ENCODE results near the gene SQSTM1. TPM values are rescaled to one million over a fixed set of nuclear protein-coding genes. Genes with fewer than 3 reads are reported as not detected.

SQSTM1 gene
- total RNA-seq, 1 experiment from 2014 or later, result 105 TPM

DNA sequence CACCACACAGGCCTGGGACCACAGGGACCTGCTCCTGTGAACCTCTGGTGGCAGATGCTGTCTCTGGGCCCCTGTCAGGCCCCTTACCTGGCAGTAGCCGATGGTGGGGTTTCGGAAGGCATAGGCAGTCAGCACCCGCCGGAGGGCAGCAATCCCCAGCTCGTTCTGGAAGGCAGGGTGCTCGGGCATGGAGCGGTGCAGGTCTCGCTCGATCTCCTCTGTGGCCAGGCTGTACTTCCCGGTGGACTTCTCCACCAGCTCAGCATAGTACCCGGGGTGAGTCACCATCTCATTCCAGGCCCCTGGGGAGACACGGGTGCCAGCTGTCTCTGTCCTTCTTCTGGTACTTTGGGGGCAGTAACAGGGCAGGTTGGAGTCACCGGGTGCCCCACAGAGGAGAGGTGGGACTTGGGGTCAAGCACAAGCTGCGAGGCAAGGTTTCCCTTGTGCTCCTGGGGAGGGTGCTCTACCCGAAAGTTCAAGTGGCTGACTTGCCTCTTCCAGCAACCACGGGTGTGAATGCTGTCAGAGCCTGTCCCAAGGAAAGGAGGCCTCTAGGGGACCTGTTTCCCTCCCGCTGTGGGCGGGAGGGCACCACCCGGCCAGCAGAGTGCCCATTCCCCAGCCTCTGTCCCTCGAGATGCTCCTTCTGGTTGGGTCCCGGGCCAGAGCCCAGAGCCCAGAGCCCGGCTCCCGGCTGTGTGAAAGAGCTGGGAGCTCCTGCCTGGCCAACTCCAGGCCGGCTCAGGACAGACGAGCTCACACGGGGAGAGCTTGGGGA is 57.7 kb downstream of the SQSTM1 start:
- H3K27ac ChIP-seq (ENCODE audit: low read depth, low read length, poor library complexity, severe bottlenecking), result no peak overlapping the region
- H3K4me1 ChIP-seq (ENCODE audit: insufficient read depth, low read length, poor library complexity, severe bottlenecking), result no peaks in the 10 kb centered on the region
- intact Hi-C loops (cut with micrococcal nuclease; ENCODE audit: unreplicated experiment), result no loop called here
- no peak overlapping the region for H3K4me3 ChIP-seq (ENCODE audit: low read depth, low read length, poor library complexity, severe bottlenecking)
- no peak for DNase-seq (ENCODE audit: low spot score)
- H3K36me3 ChIP-seq (ENCODE audit: insufficient read depth, low read length, poor library complexity, severe bottlenecking), result peaks cover 15% of the 10 kb centered on the region
- H3K9me3 ChIP-seq (ENCODE audit: low read depth, low read length, poor library complexity, severe bottlenecking), result peaks cover 12% of the 10 kb centered on the region
- BruUV-seq (replicated peaks), result no TSS peak
- TF ChIP-seq, protein P1, sequence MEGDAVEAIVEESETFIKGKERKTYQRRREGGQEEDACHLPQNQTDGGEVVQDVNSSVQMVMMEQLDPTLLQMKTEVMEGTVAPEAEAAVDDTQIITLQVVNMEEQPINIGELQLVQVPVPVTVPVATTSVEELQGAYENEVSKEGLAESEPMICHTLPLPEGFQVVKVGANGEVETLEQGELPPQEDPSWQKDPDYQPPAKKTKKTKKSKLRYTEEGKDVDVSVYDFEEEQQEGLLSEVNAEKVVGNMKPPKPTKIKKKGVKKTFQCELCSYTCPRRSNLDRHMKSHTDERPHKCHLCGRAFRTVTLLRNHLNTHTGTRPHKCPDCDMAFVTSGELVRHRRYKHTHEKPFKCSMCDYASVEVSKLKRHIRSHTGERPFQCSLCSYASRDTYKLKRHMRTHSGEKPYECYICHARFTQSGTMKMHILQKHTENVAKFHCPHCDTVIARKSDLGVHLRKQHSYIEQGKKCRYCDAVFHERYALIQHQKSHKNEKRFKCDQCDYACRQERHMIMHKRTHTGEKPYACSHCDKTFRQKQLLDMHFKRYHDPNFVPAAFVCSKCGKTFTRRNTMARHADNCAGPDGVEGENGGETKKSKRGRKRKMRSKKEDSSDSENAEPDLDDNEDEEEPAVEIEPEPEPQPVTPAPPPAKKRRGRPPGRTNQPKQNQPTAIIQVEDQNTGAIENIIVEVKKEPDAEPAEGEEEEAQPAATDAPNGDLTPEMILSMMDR (conservative IDR thresholded peaks at IDR 0.05; ENCODE audit: low read depth, low read length), result no peak
- TF ChIP-seq EZH2 (IDR thresholded peaks at IDR 0.05; ENCODE audit: borderline replicate concordance, low read depth, low read length, poor library complexity, severe bottlenecking), result no peak
- CTCF ChIA-PET, result no interaction called here
- H3K27me3 ChIP-seq (replicated peaks; ENCODE audit: insufficient read depth, low read depth, low read length, poor library complexity), result no peaks in the 10 kb centered on the region
- POLR2A ChIA-PET (ENCODE audit: low non-redundant PET), result no interaction called here

DNA sequence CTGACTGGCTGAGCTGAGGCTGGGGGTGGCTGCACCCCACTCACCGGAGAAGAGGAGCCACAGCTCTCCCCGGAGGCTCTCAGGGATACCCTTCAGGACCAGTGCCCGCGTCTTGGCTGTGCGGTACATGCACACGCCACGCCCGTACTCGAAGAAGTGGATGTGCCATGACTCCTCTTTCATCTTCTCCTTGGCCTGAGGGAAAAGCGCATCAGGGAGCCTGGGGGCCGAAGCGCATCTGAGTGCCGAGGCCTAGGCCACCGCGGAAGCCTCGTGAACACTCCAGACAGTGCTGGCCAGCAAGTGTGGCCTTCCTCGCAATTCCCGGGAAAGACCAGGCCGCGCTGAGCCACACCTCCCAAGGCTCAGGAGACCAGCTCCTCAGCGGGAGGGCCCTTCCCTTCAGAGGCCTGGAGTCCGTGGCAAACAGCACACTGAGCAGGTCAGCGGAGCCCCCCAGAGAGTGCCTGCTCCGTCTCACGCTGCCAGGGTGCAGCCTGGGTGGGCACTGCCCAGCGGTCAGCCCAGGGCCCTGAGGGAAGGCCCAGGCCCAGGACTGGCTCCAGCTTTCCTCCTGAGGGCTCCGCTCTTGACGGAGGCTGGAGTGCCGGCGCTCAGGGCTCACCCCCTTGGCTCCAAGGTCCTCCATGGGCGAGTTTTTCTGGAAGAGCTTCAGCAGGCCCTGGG is 58.4 kb downstream of the SQSTM1 start:
- BruUV-seq (replicated peaks), result no TSS peak
- H3K36me3 ChIP-seq (ENCODE audit: insufficient read depth, low read length, poor library complexity, severe bottlenecking), result peaks cover 22% of the 10 kb centered on the region
- POLR2A ChIA-PET (ENCODE audit: low non-redundant PET), result no interaction called here
- H3K4me3 ChIP-seq (ENCODE audit: low read depth, low read length, poor library complexity, severe bottlenecking), result no peak overlapping the region
- no peak for TF ChIP-seq EZH2 (IDR thresholded peaks at IDR 0.05; ENCODE audit: borderline replicate concordance, low read depth, low read length, poor library complexity, severe bottlenecking)
- TF ChIP-seq, protein P1 (conservative IDR thresholded peaks at IDR 0.05; ENCODE audit: low read depth, low read length), result no peak
- DNase-seq (ENCODE audit: low spot score), result no peak
- H3K27me3 ChIP-seq (replicated peaks; ENCODE audit: insufficient read depth, low read depth, low read length, poor library complexity), result no peaks in the 10 kb centered on the region
- H3K27ac ChIP-seq (ENCODE audit: low read depth, low read length, poor library complexity, severe bottlenecking), result no peak overlapping the region
- H3K9me3 ChIP-seq (ENCODE audit: low read depth, low read length, poor library complexity, severe bottlenecking), result peaks cover 18% of the 10 kb centered on the region
- intact Hi-C loops (cut with micrococcal nuclease; ENCODE audit: unreplicated experiment), result no loop called here
- CTCF ChIA-PET, result no interaction called here
- no peaks in the 10 kb centered on the region for H3K4me1 ChIP-seq (ENCODE audit: insufficient read depth, low read length, poor library complexity, severe bottlenecking)

DNA sequence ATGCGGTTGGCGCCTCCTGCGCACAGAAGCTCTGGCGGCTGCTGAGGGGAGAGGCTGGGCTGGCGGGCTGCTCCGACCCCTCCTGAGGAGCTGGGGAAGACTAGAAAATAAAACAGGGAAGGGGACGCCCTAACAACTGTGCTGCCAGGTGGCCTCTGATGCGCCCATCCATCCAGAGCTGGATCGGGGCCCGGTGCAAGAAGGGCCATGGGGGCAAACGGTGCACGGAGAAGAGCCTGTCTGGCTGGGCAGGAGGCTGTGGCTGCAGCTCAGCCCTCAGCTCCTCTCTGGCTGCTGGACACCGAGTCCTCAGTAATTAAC is 58.9 kb downstream of the SQSTM1 start:
- no peaks in the 10 kb centered on the region for H3K27me3 ChIP-seq (replicated peaks; ENCODE audit: insufficient read depth, low read depth, low read length, poor library complexity)
- no peak overlapping the region for H3K4me3 ChIP-seq (ENCODE audit: low read depth, low read length, poor library complexity, severe bottlenecking)
- peaks cover 20% of the 10 kb centered on the region for H3K9me3 ChIP-seq (ENCODE audit: low read depth, low read length, poor library complexity, severe bottlenecking)
- TF ChIP-seq, protein P1 (conservative IDR thresholded peaks at IDR 0.05; ENCODE audit: low read depth, low read length), result no peak
- TF ChIP-seq EZH2 (IDR thresholded peaks at IDR 0.05; ENCODE audit: borderline replicate concordance, low read depth, low read length, poor library complexity, severe bottlenecking), result no peak
- no peaks in the 10 kb centered on the region for H3K4me1 ChIP-seq (ENCODE audit: insufficient read depth, low read length, poor library complexity, severe bottlenecking)
- intact Hi-C loops (cut with micrococcal nuclease; ENCODE audit: unreplicated experiment), result no loop called here
- peaks cover 27% of the 10 kb centered on the region for H3K36me3 ChIP-seq (ENCODE audit: insufficient read depth, low read length, poor library complexity, severe bottlenecking)
- CTCF ChIA-PET, result no interaction called here
- BruUV-seq (replicated peaks), result no TSS peak
- H3K27ac ChIP-seq (ENCODE audit: low read depth, low read length, poor library complexity, severe bottlenecking), result no peak overlapping the region
- no peak for DNase-seq (ENCODE audit: low spot score)
- POLR2A ChIA-PET (ENCODE audit: low non-redundant PET), result no interaction called here

Data from A673 (cell line).